ENCODE results near the gene TOMT.
"Not testable (repeated sequence)": the region's sequence is repeated elsewhere in the genome, so short reads cannot be mapped to it uniquely, and the experiment has no call there.

TOMT gene

DNA sequence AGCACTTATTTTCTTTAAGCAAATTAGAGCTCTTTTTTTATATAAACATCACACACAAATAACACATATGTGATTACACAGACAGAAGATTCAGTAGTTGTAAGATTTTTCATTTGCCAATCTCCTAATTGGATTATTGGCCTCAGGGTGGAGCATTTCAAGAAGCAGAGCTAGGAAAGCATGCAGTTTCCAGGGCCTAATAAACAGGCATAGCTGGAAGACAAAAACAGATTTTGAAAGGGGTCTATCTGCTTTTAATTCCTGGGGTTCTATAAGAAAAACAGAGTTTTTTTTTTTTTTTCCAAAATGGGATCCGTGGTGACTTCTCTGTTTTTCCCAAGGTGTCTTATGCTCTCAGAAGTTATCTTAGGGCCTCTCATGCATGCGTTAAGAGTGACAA lies 22.2 kb downstream of the TOMT start:
- no peak for DNase-seq

DNA sequence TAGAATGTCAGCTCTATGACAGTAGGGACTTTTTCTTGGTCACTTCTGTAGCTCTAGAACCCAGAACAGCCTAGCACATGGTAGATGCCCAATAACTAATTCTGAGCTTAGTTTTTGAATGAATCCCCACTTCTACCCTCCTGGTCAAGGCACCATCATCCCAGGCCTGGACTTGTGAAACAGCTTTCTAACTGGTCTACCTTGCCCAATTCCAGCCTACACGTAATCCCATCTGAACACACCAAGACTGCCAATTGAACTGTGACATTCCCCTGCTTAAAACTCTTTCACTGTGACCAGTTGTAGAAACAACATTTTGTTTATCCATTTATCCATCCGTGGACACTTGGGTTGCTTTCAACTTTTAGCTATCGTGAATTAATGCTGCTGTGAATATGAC lies 23.7 kb downstream of the TOMT start:
- DNase-seq = no peak

DNA sequence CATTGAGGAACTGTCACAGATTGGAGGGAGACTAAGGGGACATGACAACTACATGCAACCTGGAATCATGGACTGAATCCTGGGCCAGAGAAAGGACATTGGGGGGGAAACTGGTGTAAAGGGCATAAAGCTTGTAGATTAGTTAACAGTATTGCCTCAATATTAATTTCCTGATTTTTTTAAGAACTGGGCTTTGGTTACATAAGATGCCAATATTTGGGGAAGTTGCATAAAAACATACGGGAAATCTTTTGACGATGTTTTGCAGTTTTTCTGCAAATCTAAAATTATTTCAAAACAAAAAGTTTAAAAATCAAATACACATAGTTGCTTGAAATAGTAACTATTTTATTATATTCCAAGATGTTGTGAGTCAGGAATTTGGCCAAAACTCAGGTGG lies 26.9 kb downstream of the TOMT start:
- no peak for DNase-seq

DNA sequence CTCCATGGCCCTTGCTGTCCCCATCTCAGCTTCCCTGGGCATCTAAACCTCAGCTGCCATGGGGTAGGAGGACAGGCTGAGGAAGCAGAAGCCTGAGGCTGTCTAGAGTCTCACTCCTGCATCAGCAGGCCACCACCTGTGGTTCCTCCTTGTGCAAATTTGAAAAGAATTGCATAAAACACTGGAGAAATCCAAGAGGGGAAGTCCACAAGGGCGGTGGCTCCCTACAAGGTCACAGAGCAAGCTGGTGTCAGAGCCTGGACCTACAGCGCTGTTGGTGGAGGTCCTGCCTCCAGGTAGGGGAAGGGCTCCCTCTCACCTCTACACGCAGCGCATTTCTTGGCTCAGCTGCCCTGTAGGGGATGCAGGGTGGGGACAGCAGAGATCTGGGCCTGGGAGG lies 29.7 kb downstream of the TOMT start, which contains the start of gene FOLR3:
Gene FOLR3 (plus strand): TSS at position 253 of the 400 bp plus-strand sequence. CDS start 228 bp downstream, outside the sequence.
- DNase-seq = peak in 1 of 2 donors; percentile 11

DNA sequence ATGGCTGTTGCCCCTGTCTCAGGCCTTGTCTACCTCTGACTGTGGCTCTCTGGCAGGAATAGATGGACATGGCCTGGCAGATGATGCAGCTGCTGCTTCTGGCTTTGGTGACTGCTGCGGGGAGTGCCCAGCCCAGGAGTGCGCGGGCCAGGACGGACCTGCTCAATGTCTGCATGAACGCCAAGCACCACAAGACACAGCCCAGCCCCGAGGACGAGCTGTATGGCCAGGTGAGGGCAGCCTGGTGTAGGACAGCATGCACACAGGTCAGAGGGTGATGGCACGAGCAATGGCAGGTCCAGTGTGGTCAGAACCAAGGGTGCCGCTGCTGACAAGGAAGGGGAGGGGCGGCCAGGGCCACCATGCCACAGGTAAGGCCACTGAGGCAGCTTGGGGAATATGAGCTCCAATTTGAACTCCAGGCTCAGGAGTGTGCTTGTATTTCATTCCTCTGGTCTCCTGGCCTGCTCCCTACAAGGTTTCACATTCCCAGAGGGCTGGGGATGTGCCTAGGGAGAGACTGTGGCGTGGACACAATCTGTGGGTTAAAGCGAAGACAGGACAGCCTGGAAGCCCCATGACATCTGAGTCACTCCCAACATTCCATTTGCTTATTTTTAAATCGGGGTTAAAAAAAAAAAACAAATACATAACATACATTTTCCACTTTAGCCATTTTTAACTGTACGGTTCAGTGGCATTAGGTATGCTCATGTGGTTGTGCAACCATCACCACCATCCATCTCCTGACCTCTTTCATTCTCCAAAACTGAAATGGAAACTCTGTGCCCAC lies 30.4 kb downstream of the TOMT start:
- DNase-seq = no peak

DNA sequence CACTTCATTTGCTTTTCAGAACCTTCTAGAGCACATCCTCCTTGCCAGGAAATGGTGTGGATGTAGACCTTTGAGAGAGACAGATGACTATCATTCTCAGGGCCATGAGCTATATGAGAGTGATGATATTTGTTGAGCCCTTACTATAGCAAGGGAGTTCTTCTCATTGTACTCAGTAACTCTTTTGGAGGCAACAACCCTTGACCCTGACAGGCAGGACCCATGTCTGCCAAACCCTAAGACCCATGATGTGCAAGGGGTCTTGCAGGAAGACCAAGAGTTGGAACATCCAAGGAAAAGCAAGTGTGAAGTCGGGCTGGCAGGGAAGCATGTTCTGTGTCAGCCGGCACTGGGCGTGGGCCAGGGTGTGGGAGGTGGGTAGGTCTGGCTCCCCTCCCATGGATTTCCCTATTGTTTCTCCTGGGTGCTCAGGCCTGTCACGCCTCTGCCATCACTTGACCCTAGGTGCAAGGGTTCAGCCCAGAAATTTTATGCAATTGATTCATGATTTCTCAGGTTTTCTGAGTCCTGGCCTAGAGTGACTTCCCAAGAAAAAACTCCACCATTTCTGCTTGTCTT lies 31.0 kb downstream of the TOMT start:
- no peak for DNase-seq

DNA sequence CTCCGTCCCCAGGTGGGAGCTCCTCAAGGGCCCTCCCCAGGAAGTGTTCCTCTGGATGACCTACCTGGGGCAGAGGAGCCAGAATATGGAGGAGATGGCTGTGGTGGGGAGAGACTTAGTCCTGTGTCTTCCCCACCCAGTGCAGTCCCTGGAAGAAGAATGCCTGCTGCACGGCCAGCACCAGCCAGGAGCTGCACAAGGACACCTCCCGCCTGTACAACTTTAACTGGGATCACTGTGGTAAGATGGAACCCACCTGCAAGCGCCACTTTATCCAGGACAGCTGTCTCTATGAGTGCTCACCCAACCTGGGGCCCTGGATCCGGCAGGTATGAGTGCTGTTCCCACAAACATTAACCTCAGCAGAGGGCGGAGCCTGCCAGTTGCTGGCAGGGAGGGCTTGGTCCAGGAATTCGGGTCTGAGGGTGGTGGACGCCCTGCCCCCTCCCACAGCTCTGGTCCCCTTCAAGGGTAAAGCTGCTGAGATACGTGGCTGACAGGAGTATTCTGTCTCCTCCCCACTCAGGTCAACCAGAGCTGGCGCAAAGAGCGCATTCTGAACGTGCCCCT lies 33.2 kb downstream of the TOMT start:
- DNase-seq = no peak

DNA sequence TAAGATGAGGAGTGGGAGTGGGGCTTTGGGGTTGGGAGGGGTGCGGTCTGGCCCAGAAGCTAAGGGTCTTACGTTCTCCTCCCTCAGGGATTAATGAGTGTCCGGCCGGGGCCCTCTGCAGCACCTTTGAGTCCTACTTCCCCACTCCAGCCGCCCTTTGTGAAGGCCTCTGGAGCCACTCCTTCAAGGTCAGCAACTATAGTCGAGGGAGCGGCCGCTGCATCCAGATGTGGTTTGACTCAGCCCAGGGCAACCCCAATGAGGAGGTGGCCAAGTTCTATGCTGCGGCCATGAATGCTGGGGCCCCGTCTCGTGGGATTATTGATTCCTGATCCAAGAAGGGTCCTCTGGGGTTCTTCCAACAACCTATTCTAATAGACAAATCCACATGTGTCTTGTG lies 33.8 kb downstream of the TOMT start:
- DNase-seq = no peak

DNA sequence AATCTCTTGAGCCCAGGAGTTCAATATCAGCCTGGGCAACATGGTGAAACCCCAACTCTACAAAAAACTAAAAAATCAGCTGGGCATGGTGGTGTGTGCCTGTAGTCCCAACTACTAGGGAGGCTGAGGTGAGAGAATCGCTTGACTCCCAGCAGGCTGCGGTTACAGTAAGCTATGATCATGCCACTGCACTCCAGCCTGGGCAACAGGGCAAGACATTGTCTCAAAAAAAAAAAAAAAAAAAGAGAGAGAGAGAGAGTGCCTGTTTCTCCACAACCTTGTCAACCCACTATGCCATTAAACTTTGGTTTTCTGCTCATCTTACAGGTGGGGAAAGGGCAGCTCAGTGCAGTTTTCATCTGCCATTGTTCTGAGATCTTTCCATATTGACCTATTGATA lies 34.9 kb downstream of the TOMT start:
- no peak for DNase-seq

DNA sequence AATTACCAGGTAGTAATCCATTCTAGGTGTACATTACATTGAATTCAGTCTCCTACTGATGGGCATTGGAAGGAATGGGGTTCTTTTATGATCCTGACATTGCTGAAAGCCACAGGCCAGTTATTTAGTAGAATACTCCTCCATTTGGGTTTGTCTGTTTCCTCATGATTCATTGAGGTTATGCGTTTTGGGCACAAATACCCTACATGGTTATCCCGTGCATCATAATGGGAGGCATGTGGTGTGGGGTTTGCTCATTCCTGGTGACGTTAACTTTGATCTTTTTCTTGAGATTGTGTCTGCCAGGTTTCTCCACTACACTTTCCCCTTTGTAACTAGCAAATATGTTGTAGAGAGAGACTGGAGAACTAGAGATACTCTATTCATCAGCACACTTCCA lies 35.3 kb downstream of the TOMT start:
- no peak for DNase-seq

DNA sequence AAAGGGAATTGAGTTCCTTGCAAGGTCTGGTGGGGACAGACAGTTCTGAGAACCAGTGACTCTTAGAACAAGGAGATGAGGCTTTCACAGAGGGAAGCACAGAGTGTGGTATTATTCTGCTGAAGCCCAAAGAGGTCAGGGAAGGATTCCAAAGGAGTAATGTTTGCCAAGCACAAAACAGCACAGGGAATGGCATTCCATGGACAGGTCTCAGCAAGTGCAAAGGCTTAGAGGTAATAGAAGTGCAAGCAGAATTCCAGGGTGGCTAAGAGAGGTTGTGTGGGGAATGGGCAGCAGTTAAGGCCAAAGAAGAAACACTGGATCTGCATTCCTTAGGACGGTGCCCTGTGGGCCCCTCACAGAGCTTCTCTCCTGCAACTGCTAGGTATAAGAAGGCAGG lies 36.4 kb downstream of the TOMT start:
- not testable (repeated sequence) for DNase-seq

DNA sequence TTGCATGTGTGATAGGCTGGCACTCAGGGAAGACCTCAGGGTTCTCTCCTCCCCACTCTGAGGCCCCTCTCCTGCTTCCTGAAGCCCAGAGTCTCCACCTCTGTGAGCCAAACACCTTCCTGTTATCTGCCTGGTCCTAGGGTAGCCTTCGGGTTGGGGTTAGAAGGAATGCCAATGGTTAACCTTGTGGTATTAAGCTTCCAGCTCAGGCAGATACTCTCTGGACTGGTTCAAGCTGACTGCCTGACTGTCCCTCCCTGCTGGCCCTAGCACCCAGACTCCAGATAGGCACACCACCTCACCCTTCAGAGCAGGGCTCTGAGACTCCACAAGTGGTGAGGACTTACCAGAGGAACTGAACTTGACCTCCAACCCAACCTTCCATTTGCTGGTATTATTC lies 36.8 kb downstream of the TOMT start:
- DNase-seq = not testable (repeated sequence)

DNA sequence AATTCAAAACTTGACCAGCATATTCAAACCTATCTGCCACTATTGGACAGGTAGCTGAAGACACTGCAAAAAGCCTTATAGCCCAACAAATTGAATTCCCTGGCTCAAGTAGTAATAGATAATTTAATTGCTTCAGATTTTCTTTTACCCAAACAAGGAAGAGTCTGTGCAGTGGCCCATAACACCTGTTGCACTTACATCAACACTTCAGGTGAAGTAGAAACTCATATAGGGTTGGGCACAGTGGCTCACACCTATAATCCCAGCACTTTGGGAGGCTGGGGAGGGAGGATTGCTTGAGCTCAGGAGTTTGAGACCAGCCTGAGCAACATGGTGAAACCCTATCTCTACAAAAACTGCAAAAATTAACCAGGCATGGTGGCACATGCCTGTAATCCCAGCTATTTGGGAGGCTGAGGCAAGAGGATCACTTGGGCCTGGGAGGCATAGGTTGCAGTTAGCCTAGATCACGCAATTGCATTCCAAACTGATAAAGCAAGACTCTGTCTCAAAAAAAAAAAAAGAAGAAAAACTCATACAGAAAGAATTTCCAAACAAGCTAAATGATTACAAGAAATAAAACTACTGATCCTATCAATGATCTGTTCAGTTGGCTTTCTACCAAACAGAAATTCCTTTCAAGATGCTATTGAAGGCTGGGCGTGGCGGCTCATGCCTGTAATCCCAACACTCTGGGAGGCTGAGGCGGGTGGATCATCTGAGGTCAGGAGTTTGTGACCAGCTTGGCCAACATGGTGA lies 39.3 kb downstream of the TOMT start:
- DNase-seq = no peak

DNA sequence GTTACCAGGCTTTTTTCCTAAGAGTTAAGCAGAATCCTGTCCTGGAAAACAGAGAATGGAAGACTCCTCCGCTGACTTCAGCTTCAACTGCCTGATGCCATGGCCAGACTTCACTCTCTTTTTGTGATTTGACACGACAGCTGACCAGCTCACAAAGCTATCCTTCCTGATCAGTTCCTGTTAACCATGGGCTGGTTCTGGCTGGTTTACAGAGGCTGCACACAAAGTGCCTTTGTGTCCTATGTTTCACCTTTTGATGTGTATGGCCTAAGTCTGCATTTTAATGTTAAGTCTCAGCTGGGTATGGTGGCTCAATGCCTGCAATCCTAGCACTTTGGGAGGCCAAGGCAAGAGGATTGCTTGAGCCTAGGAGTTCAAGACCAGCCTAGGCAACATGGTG lies 40.9 kb downstream of the TOMT start:
- DNase-seq = no peak

DNA sequence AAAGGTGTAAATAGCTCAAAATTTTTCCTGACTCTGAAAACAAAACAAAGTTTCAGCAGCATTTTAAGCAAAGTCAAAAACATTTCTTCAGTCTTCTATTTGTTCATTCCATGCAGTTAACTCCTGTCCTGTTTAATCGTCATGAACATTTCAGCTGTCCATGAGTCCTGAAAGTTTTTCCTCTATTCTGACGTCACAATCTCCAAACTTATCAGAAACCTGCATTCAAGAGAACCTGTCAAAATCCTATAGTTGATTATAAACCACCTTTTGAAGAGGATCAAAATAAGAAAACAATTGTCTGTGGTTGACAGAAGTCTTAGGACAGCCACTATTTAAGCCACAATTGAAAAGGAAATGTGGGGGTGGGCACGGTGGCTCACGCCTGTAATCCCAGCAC lies 45.2 kb downstream of the TOMT start:
- no peak for DNase-seq

DNA sequence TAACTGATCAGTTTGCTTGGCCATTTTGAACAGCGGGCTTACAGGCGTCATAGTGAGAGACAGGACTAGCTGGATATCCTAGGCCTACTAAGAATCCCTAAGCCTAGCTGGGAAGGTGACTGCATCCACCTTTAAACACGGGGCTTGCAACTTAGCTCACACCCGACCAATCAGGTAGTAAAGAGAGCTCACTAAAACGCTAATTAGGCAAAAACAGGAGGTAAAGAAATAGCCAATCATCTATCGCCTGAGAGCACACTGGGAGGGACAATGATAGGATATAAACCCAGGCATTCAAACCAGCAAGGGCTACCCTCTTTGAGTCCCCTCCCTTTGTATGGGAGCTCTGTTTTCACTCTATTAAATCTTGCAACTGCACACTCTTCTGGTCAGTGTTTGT lies 48.1 kb downstream of the TOMT start:
- DNase-seq = not testable (repeated sequence)

DNA sequence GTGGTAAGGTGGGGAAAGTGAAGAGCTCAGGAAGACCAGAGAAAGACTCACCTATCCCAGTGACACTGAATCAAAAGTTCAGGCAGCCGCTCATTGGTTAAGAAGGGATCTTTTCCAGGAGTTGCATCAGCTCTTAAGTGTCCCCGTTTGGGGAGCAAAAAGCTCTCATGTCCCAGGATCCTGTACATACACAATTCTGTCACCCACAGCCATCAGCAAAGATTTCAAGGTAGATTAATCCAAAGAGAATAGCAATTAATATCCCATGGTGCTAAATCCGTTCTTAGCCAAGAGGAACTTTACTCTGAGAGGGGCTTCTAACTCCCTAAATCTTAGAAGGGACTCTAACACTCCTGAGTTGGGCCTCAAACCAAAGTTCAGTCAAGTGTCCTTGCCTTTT lies 49.1 kb downstream of the TOMT start:
- no peak for DNase-seq

DNA sequence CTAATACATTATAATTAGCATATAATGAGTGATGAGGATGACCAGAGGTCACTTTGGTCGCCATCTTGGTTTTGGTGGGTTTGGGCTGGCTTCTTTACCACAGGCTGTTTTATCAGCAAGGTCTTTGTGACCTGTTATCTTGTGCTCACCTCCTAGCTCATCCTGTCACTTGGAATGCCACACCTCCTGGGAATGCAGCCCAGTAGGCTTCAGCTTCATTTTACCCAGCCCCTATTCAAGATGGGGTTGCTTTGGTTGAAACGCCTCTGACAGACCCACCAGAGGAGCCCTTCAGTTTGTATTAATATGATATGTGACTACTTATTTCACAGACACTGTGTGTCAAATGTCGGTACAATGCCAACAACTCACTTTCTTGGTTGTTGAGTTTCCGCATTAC lies 50.0 kb downstream of the TOMT start:
- DNase-seq = no peak

DNA sequence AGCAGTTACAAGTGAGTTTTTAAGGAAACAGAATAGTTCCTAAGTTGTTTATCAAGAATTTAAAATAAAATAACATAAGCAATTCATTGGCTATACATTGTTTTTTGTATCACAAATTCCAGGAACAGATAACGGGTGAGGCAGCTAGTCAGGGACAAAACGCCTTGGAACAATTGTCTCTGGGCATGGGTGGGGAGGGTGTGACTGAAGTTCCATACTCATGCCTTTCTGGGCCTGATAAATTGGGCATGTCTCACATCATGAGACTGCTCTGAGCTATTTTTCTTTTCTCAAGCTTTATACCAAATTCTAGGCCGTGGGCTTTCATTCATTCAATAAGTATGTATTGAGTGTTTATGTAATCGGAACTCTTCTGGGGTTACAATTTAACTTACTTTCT lies 51.4 kb downstream of the TOMT start:
- no peak for DNase-seq
